GM18526 (cell line): ENCODE results near the gene GCG.

Experiments
- POLR2A ChIP-seq: IDR thresholded peaks from 3 replicates; pipeline ENCODE4 v1.6.1; 2011; ENCODE audit not compliant: insufficient read length; ENCODE audit errors: extremely low read depth

GCG gene

DNA sequence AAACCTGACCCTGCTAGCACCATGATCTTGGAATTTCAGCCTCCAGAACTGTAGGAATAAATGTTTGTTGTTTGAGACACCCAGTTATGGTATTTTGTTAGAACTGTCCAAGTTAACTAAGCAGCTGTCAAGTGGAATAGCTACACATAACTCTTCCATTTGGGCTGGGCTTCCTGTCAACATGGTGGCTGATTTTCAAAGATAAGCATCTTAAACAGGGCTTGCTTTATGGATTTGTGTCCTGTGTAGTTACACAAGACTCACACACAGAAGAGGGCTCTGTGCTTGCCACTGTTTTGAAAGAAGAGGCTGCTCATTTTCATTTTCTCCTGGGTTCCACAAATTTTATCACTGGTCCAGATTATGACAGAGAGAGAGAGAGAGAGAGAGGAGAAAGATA lies 35.7 kb downstream of the GCG start:
- TF ChIP-seq POLR2A = no peak

DNA sequence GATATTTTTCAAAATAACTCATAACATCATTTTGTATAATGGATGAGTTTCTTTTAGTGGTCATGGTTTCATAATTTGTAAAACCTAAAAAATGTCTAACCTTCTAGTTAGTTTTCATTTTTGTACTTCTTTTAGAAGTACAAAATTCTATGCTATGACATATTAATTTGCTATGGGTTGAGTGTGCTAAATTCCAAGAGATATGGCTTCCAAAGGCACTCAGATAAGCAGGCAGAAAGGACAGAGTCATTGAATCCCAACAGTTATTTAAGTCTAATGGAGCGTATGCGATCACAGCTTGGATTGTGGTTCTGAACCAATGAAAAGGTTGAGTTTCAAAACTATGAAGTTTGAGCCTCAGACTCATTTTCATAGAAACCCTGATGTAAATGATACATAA lies 37.0 kb downstream of the GCG start:
- no peak for TF ChIP-seq POLR2A

DNA sequence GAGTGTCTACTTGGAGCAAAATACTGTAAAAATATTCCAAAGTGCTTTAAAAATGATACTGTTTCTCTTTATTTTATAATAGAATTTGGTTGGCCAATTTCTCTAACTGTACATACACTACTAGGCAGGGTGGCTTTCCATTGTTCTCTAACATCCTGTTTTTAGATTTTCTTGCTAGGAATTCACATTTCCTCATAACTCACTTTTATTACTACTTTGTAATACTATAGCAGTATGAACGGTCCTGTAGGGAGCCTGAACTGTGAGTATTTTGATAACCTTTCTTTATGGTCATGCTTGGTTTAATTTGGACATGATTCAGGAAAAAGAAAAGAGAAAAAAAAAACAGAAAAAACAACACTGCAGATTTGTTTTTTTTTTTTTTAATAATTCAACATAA lies 37.8 kb downstream of the GCG start:
- TF ChIP-seq POLR2A = no peak

DNA sequence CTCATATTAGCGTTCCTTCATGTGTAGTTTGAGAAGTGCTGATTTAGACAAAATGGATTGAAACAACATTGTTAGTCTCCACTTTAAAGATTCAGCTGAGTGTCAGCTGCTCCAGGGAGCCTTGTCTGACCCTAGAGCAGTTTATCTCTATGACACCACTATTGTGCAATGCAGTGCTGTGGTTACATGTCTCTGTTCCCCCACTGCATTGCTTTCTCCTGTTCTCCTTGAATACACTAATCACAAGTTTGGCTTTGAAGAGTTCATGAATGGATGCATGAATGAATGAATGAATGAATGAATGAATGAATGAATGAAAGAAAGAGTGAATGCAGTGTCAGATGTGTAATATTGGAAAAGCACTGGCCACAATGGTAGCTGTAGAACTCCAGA lies 38.3 kb downstream of the GCG start:
- no peak for TF ChIP-seq POLR2A

DNA sequence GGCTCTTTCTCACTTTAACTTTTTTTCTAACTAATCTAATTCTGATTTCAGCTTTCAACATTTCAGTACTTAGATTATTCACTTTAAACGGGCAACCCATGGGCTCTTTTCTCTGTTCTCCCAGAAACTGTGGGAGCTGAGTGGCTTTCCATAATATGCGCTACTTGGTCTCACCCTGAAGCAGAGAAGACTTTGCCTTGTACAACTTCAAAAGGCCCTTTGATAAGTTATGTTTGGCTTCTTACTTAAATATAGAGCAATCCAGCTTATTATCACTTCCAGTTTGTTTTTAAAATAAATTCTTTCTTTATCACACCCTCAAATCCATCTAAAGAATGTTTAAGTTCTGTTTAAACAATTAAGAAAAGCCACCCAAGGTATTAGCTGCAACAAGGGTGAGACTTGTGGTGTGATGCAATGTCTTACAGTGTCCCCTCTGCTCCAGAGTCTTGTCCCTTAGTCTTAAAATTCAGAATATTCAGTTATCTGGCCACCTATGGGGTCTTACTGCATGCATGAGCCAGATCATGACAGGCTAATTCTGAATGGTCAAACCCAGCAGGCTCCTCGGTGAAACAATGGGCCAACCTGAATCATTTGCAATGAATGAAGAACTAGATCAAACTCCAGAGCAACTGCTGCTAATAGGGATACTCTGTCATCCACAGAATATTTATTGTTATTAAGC lies 38.8 kb downstream of the GCG start:
- TF ChIP-seq POLR2A = no peak

DNA sequence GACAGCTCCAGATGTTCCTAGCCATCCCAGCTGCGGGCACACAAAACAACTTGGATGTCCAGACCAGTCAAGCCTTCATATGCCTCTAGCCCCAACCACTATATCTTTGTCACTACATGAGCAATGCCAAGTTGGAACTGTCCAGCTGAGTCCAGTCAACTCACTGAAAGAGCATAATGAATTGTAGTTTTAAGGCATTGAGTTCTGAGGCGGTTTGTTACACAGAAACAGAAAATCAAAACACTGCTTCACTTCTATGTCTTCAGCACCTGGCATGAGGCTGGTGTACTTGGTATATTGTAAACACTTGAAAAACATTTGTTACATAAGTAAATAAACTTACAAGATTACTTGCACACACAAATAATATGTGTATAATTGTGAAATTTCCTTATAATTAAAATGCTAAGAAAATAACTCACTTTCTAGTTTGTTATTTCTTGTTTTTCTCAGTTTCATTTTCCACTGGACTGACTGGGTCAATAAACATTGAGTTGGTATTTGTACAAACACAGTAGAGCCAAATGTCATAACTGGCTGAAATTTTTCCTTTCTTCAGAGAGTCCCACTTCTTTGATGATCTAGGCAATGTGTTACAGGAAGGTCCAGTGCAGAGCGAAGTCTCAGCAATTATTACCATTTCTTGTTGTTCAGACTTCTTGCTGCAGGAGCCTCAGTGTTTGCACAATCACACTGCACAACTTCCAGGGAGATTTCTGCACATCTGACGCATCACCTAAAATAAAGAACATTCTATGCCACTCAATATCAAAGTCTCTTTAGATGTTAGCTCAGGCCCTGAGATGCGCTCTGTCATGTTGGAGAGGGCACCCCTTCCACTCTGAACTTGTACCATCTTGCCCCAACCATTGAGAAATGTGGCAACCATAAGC lies 39.8 kb downstream of the GCG start:
- no peak for TF ChIP-seq POLR2A

DNA sequence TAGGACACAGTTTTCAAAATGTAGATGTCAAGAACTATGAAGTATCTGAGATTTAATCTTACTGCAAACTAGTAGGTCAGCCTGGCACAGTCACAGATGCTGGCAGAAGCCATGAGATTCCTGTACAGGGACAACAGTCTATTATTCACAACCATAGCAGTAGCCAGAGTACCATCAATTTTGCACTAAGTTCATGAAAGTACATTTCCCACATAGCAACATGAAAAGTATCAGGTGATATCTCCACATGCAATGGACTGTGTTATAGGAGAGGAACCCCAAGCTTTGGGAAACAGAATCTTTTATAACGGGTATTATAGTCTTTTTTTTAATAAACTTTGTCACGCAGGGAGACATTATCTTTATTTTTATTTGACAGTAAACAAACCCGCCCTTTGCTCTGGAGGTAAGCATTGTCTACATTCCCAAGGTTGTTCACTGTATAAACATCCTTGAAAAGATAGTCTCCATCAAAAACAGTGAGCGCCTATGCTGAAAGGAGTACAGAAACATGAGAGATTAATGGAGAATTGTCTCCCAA lies 44.6 kb downstream of the GCG start:
- no peak for TF ChIP-seq POLR2A

DNA sequence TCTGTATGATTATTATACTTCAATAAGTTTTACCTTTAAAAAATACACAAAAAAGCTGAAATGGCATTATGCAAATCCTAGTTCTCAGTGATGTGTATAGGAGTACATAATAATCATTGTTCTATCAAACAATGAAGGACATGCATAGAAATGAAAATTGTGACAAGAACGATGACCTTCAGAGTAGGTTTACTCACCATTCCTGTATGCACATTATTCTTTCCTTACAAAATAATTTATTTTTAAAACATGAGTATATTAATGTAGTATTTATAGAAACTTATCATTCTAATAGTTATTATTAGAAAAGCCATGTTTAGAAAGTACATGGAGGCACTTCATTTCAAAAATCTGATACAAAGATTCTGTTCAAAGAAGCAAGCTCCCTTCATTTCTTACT lies 45.3 kb downstream of the GCG start:
- no peak for TF ChIP-seq POLR2A

DNA sequence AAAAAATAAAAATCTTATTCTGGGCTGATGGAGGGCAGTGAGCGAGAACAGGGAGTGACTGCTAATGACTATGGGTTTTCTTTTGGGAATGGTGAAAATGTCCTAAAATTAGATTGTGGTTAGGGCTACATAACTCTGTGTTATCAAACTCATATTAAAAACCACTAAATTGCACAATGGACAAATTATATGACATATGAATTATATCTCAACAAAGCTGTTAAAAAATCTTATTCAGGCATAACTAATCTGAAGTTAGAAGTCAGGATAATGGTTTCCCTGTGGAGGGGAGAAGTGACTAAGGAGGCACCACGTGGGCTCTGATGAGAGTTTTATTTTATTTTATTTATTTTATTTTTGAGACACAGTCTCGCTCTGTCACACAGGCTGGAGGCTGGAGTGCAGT lies 45.9 kb downstream of the GCG start:
- no peak for TF ChIP-seq POLR2A

DNA sequence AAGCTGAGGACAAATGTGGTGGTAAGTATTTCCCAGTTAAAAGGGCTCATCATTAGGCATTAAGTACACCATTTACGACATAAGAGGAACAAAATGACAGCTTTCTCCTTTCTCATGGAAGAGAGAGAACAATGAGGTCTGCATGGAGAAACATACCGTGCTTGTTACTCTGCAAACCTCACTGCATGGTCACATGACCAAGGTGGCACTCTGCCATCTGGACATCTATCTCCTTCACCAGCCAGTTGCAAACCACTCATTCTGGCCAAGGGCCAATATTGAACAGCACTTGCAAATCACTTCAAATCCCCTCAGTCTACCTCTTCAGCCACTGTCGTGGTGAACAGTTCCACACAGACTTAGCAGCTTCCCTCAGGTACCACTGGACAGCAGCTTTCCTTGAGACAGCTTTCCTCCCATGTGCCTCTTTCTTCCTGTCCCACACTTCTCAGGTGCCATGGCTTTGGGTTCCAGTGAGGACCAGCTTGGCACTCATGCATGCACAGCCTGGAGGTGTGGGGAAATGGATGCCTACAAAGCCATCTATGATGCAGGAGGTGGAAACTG lies 48.5 kb downstream of the GCG start:
- TF ChIP-seq POLR2A = no peak

DNA sequence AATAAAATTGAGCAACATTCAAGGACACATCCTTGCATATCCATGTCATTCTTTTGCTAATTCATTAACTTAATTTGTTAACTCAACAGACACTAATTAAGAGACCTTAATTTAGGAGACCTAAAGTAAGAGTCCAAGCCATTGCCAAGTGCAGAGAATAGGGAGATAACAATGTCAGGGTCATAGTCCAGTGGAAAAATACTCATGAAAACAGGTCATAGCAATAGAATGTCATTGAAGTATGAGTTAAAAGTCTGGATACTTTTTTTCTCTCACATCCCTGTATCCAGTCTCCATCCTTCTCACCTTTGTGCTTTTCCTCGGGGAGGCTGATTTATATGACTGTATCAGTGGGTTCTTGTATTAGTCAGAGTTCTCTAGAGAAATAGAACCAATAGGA lies 51.5 kb downstream of the GCG start:
- TF ChIP-seq POLR2A = no peak

DNA sequence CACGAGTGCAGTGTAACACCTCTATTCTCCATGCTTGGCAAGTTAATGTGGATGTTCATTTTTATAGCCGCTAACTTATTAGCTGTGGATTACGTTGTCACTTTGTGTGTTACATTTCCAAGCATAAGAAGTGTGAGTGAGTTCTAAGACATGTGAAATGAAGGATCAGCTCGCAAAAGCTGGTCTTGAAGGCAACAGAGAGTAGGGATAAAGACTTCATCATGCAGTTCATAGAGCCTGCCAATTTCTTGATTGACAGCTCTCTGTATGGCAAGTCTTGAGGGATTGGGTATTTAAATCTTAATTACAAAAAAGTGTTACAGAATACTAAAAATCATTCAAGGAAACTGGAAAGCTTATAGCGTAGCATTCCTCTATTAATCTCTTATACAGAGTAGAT lies 52.2 kb downstream of the GCG start:
- TF ChIP-seq POLR2A = no peak
